GM23338 (cell line): ENCODE results near the gene MRPL52. TPM values are rescaled to one million over a fixed set of nuclear protein-coding genes. Genes with fewer than 3 reads are reported as not detected.

Experiments used
- ATAC-seq: fragments of 200-7000 bp; cut with Tn5 transposase; 3 replicates; pipeline ENCODE4 v1.9.1; 2020
- DNase-seq: peaks from one replicate; pipeline ENCODE4 v3.0.0-alpha.2; 2015; ENCODE audit warnings: low spot score
- H2AFZ ChIP-seq: fragments of 200-600 bp; sonication (generic); 2 replicates; pipeline ENCODE4 v1.8.0; 2016; ENCODE audit warnings: antibody characterized with exemption, mild to moderate bottlenecking, moderate library complexity
- H3F3A ChIP-seq: fragments of 200-600 bp; sonication (generic); replicated peaks from 2 replicates; pipeline ENCODE4 v1.8.0; 2017; ENCODE audit warnings: antibody characterized with exemption, mixed run types, low read depth
- H3K27ac ChIP-seq: fragments of 200-600 bp; sonication (generic); 2 replicates; pipeline ENCODE4 v1.6.1; 2016; ENCODE audit warnings: low read depth
- H3K27me3 ChIP-seq: fragments of 200-600 bp; sonication (generic); 2 replicates; pipeline ENCODE4 v1.8.0; 2016; ENCODE audit warnings: mild to moderate bottlenecking, mixed run types, moderate library complexity; ENCODE audit not compliant: insufficient read depth
- H3K36me3 ChIP-seq: fragments of 200-600 bp; sonication (generic); 2 replicates; pipeline ENCODE4 v1.8.0; 2016; ENCODE audit warnings: mild to moderate bottlenecking; ENCODE audit not compliant: insufficient read depth
- H3K4me1 ChIP-seq: fragments of 200-600 bp; sonication (generic); 2 replicates; pipeline ENCODE4 v1.8.0; 2016; ENCODE audit warnings: mild to moderate bottlenecking, moderate library complexity; ENCODE audit not compliant: insufficient read depth
- H3K4me2 ChIP-seq: fragments of 200-600 bp; sonication (generic); 2 replicates; pipeline ENCODE4 v1.7.1; 2017; ENCODE audit warnings: mixed run types
- H3K4me3 ChIP-seq: fragments of 200-600 bp; sonication (generic); 2 replicates; pipeline ENCODE4 v1.6.1; 2016; ENCODE audit warnings: mixed run types
- H3K79me2 ChIP-seq: fragments of 200-600 bp; sonication (generic); replicated peaks from 2 replicates; pipeline ENCODE4 v1.8.0; 2017; ENCODE audit warnings: mild to moderate bottlenecking; ENCODE audit not compliant: insufficient read depth
- H3K9me2 ChIP-seq: fragments of 200-600 bp; sonication (generic); 2 replicates; pipeline ENCODE4 v1.8.0; 2017; ENCODE audit not compliant: insufficient read depth
- H4K20me1 ChIP-seq: fragments of 200-600 bp; sonication (generic); replicated peaks from 2 replicates; pipeline ENCODE4 v1.8.0; 2017; ENCODE audit warnings: mild to moderate bottlenecking; ENCODE audit not compliant: insufficient read depth
- H3K27ac Mint-ChIP-seq: 2 replicates; pipeline ENCODE4 v1.8.0; 2020; ENCODE audit warnings: inconsistent platforms, mild to moderate bottlenecking, moderate library complexity, mixed read lengths
- H3K27me3 Mint-ChIP-seq: 3 replicates; pipeline ENCODE4 v1.8.0; 2022; ENCODE audit warnings: low read depth, mild to moderate bottlenecking, moderate library complexity, mixed read lengths, inconsistent platforms; ENCODE audit not compliant: insufficient read depth, poor library complexity
- H3K36me3 Mint-ChIP-seq: 3 replicates; pipeline ENCODE4 v1.8.0; 2021; ENCODE audit warnings: low read depth, mild to moderate bottlenecking, inconsistent platforms, moderate library complexity, mixed read lengths
- H3K4me1 Mint-ChIP-seq: 3 replicates; pipeline ENCODE4 v1.8.0; 2020; ENCODE audit warnings: mild to moderate bottlenecking, inconsistent platforms, mixed read lengths
- H3K4me3 Mint-ChIP-seq: 3 replicates; pipeline ENCODE4 v1.8.0; 2021; ENCODE audit warnings: moderate library complexity, mild to moderate bottlenecking, inconsistent platforms, mixed read lengths
- H3K9me3 Mint-ChIP-seq: 3 replicates; pipeline ENCODE4 v1.8.0; 2020; ENCODE audit warnings: moderate library complexity, mild to moderate bottlenecking, inconsistent platforms, mixed read lengths
- CREB1 ChIP-seq: fragments of 250-450 bp; sonication (Bioruptor Pico); IDR thresholded peaks from 2 replicates; pipeline ENCODE4 v1.5.0; 2020; ENCODE audit warnings: low read depth, mild to moderate bottlenecking, moderate library complexity
- EZH2 ChIP-seq: fragments of 200-600 bp; sonication (generic); IDR thresholded peaks from one replicate; pipeline ENCODE4 v1.8.0; 2017; ENCODE audit warnings: antibody characterized with exemption, mild to moderate bottlenecking, low read depth; ENCODE audit not compliant: unreplicated experiment
- EZH2phosphoT487 ChIP-seq: fragments of 200-600 bp; sonication (generic); IDR thresholded peaks from one replicate; pipeline ENCODE4 v1.8.1; 2018; ENCODE audit warnings: antibody characterized with exemption; ENCODE audit not compliant: unreplicated experiment
- NANOG ChIP-seq: IDR thresholded peaks from 2 replicates; pipeline ENCODE4 v1.6.1; 2016; ENCODE audit warnings: antibody characterized with exemption, borderline replicate concordance
- POLR2AphosphoS5 ChIP-seq: IDR thresholded peaks from 2 replicates; pipeline ENCODE4 v1.6.1; 2016; ENCODE audit warnings: antibody characterized with exemption, low read depth
- STAT1 ChIP-seq: IDR thresholded peaks from one replicate; pipeline ENCODE4 v1.6.1; 2016; ENCODE audit warnings: antibody characterized with exemption; ENCODE audit not compliant: unreplicated experiment
- ZNF114 ChIP-seq: fragments of 250-450 bp; sonication (Bioruptor Pico); IDR thresholded peaks from 2 replicates; pipeline ENCODE4 v1.5.0; 2020; ENCODE audit warnings: mild to moderate bottlenecking, moderate library complexity
- ZNF331 ChIP-seq: fragments of 250-450 bp; sonication (Bioruptor Pico); IDR thresholded peaks from 2 replicates; pipeline ENCODE4 v1.5.0; 2020; ENCODE audit warnings: low read depth, mild to moderate bottlenecking, moderate library complexity
- polyA plus RNA-seq: library from polyadenylated mRNA; unstranded; fragments of >200 nt; fragmentation: Nextera tagmentation; extraction: Ambion mirVana; gene quantifications from 2 replicates; pipeline ENCODE4 v1.2.1, GENCODE V29; 2016
- total RNA-seq: library from RNA; depleted of rRNA; stranded (reverse); fragments of >200 nt; shearing (Covaris generic); gene quantifications from 2 replicates; pipeline ENCODE4 v1.2.3, GENCODE V29; 2014
- TF ChIP-seq, protein P1 (sequence below): IDR thresholded peaks from 2 replicates; pipeline ENCODE4 v1.6.1; 2016; ENCODE audit warnings: antibody characterized with exemption
- TF ChIP-seq, protein P2 (sequence below): IDR thresholded peaks from one replicate; pipeline ENCODE4 v1.6.1; 2018; ENCODE audit warnings: antibody characterized with exemption; ENCODE audit not compliant: unreplicated experiment
- TF ChIP-seq, protein P3 (sequence below), 2 experiments: fragments of 200-600 bp in 1 of 2; sonication (generic) in 1 of 2; conservative IDR thresholded peaks; 2 replicates each; pipeline versions ENCODE4 v1.5.1 to v1.6.1; 2016 to 2017; ENCODE audit warnings: antibody characterized with exemption in 2 of 2, low read depth in 2 of 2, mild to moderate bottlenecking in 2 of 2, moderate library complexity in 1 of 2
- TF ChIP-seq, protein P4 (sequence below): fragments of 250-450 bp; sonication (Bioruptor Pico); IDR thresholded peaks from 2 replicates; pipeline ENCODE4 v1.5.0; 2020; ENCODE audit warnings: mild to moderate bottlenecking, moderate library complexity

MRPL52 gene
- total and polyA plus RNA-seq, 2 experiments from 2014 or later: 131 to 617 TPM

DNA sequence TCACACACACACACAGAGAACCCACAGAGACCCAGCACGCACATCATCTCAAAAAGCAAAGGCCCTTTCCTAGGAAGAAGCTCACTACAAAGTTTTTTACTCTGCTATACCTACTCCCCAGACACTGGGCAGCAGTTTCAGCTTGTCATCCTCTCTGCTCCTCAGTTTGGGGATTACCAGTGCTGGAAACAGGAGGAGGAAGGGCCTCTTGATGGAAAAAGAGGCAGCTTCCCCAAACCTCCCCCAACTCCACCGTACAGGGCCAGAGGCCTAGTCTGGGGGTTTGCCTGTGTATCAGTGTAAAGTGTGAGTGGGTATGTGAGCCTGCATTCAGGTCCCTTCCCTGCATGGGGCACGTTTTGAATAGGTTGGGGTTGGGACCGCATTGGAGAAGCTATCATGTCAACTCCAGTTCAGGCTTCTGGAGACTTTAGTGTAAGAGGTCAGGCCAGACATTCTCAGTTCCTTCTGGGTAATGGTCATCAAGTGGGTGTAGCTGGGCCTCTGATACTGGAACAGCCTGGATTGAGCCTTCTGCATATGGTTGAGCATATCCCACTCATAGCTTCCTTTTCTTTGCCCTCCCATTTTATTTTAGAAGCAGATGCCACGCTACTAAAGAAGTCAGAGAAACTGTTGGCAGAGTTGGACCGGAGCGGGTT is 54.5 kb downstream of the MRPL52 start:
- Histone ChIP-seq H3F3A (peaks cover 8% of the 10 kb centered on the region; the same call in 1 of the 2 replicates), H3K4me2 (peak overlapping the region; percentile 85), H3K9me2 (no peaks in the 10 kb centered on the region), H2AFZ (no peak overlapping the region), H3K36me3 (no peaks in the 10 kb centered on the region), H3K27me3 (peaks cover 17% of the 10 kb centered on the region), H3K27ac (no peak overlapping the region), H4K20me1 (no peaks in the 10 kb centered on the region), H3K79me2 (no peaks in the 10 kb centered on the region), H3K4me3 (no peak overlapping the region), H3K4me1 (peaks cover 28% of the 10 kb centered on the region)
- H3K27me3 Mint-ChIP-seq: peaks cover 32% of the 10 kb centered on the region
- TF ChIP-seq ZNF331 (CRISPR knock-in tag) (no peak), ZNF114 (CRISPR knock-in tag) (no peak), POLR2AphosphoS5 (no peak), NANOG (no peak), STAT1 (no peak), EZH2phosphoT487 (no peak), CREB1 (CRISPR knock-in tag) (no peak), EZH2 (no peak)
- TF ChIP-seq, protein P1, sequence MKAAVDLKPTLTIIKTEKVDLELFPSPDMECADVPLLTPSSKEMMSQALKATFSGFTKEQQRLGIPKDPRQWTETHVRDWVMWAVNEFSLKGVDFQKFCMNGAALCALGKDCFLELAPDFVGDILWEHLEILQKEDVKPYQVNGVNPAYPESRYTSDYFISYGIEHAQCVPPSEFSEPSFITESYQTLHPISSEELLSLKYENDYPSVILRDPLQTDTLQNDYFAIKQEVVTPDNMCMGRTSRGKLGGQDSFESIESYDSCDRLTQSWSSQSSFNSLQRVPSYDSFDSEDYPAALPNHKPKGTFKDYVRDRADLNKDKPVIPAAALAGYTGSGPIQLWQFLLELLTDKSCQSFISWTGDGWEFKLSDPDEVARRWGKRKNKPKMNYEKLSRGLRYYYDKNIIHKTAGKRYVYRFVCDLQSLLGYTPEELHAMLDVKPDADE: no peak
- TF ChIP-seq, protein P2, sequence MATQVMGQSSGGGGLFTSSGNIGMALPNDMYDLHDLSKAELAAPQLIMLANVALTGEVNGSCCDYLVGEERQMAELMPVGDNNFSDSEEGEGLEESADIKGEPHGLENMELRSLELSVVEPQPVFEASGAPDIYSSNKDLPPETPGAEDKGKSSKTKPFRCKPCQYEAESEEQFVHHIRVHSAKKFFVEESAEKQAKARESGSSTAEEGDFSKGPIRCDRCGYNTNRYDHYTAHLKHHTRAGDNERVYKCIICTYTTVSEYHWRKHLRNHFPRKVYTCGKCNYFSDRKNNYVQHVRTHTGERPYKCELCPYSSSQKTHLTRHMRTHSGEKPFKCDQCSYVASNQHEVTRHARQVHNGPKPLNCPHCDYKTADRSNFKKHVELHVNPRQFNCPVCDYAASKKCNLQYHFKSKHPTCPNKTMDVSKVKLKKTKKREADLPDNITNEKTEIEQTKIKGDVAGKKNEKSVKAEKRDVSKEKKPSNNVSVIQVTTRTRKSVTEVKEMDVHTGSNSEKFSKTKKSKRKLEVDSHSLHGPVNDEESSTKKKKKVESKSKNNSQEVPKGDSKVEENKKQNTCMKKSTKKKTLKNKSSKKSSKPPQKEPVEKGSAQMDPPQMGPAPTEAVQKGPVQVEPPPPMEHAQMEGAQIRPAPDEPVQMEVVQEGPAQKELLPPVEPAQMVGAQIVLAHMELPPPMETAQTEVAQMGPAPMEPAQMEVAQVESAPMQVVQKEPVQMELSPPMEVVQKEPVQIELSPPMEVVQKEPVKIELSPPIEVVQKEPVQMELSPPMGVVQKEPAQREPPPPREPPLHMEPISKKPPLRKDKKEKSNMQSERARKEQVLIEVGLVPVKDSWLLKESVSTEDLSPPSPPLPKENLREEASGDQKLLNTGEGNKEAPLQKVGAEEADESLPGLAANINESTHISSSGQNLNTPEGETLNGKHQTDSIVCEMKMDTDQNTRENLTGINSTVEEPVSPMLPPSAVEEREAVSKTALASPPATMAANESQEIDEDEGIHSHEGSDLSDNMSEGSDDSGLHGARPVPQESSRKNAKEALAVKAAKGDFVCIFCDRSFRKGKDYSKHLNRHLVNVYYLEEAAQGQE: no peak
- TF ChIP-seq, protein P3, sequence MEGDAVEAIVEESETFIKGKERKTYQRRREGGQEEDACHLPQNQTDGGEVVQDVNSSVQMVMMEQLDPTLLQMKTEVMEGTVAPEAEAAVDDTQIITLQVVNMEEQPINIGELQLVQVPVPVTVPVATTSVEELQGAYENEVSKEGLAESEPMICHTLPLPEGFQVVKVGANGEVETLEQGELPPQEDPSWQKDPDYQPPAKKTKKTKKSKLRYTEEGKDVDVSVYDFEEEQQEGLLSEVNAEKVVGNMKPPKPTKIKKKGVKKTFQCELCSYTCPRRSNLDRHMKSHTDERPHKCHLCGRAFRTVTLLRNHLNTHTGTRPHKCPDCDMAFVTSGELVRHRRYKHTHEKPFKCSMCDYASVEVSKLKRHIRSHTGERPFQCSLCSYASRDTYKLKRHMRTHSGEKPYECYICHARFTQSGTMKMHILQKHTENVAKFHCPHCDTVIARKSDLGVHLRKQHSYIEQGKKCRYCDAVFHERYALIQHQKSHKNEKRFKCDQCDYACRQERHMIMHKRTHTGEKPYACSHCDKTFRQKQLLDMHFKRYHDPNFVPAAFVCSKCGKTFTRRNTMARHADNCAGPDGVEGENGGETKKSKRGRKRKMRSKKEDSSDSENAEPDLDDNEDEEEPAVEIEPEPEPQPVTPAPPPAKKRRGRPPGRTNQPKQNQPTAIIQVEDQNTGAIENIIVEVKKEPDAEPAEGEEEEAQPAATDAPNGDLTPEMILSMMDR (conservative IDR thresholded peaks at IDR 0.05; ENCODE audit: low read depth in 2 of 2): no peak
- TF ChIP-seq, protein P4, sequence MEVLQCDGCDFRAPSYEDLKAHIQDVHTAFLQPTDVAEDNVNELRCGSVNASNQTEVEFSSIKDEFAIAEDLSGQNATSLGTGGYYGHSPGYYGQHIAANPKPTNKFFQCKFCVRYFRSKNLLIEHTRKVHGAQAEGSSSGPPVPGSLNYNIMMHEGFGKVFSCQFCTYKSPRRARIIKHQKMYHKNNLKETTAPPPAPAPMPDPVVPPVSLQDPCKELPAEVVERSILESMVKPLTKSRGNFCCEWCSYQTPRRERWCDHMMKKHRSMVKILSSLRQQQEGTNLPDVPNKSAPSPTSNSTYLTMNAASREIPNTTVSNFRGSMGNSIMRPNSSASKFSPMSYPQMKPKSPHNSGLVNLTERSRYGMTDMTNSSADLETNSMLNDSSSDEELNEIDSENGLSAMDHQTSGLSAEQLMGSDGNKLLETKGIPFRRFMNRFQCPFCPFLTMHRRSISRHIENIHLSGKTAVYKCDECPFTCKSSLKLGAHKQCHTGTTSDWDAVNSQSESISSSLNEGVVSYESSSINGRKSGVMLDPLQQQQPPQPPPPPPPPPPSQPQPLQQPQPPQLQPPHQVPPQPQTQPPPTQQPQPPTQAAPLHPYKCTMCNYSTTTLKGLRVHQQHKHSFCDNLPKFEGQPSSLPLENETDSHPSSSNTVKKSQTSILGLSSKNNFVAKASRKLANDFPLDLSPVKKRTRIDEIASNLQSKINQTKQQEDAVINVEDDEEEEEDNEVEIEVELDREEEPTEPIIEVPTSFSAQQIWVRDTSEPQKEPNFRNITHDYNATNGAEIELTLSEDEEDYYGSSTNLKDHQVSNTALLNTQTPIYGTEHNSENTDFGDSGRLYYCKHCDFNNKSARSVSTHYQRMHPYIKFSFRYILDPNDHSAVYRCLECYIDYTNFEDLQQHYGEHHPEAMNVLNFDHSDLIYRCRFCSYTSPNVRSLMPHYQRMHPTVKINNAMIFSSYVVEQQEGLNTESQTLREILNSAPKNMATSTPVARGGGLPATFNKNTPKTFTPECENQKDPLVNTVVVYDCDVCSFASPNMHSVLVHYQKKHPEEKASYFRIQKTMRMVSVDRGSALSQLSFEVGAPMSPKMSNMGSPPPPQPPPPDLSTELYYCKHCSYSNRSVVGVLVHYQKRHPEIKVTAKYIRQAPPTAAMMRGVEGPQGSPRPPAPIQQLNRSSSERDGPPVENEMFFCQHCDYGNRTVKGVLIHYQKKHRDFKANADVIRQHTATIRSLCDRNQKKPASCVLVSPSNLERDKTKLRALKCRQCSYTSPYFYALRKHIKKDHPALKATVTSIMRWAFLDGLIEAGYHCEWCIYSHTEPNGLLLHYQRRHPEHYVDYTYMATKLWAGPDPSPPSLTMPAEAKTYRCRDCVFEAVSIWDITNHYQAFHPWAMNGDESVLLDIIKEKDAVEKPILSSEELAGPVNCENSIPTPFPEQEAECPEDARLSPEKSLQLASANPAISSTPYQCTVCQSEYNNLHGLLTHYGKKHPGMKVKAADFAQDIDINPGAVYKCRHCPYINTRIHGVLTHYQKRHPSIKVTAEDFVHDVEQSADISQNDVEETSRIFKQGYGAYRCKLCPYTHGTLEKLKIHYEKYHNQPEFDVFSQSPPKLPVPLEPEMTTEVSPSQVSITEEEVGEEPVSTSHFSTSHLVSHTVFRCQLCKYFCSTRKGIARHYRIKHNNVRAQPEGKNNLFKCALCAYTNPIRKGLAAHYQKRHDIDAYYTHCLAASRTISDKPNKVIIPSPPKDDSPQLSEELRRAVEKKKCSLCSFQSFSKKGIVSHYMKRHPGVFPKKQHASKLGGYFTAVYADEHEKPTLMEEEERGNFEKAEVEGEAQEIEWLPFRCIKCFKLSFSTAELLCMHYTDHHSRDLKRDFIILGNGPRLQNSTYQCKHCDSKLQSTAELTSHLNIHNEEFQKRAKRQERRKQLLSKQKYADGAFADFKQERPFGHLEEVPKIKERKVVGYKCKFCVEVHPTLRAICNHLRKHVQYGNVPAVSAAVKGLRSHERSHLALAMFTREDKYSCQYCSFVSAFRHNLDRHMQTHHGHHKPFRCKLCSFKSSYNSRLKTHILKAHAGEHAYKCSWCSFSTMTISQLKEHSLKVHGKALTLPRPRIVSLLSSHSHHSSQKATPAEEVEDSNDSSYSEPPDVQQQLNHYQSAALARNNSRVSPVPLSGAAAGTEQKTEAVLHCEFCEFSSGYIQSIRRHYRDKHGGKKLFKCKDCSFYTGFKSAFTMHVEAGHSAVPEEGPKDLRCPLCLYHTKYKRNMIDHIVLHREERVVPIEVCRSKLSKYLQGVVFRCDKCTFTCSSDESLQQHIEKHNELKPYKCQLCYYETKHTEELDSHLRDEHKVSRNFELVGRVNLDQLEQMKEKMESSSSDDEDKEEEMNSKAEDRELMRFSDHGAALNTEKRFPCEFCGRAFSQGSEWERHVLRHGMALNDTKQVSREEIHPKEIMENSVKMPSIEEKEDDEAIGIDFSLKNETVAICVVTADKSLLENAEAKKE: no peak
- peaks cover 44% of the 10 kb centered on the region for H3K4me1 Mint-ChIP-seq
- H3K4me3 Mint-ChIP-seq: peak overlapping the region; percentile 44
- DNase-seq (no peak), ATAC-seq (no peak)
- peaks cover 9% of the 10 kb centered on the region; the same call in 2 of the 3 replicates for H3K36me3 Mint-ChIP-seq
- H3K9me3 Mint-ChIP-seq: no peaks in the 10 kb centered on the region; the same call in 2 of the 3 replicates
- H3K27ac Mint-ChIP-seq: no peak overlapping the region
